IPS-18a (cell line): ENCODE data around the gene MESD.

Source experiments
- H3K27ac ChIP-seq: one replicate; pipeline ENCODE4 v1.5.1; 2013; ENCODE audit warnings: low read length
- H3K27me3 ChIP-seq: one replicate; pipeline ENCODE4 v1.6.1; 2013; ENCODE audit warnings: mild to moderate bottlenecking, low read length; ENCODE audit not compliant: control insufficient read depth, insufficient read depth
- H3K36me3 ChIP-seq: one replicate; pipeline ENCODE4 v1.6.1; 2013; ENCODE audit warnings: low read depth, low read length; ENCODE audit not compliant: control insufficient read depth
- H3K4me1 ChIP-seq: one replicate; pipeline ENCODE4 v1.6.1; 2013; ENCODE audit warnings: low read depth, low read length; ENCODE audit not compliant: control insufficient read depth
- H3K4me3 ChIP-seq: one replicate; pipeline ENCODE4 v1.5.1; 2013; ENCODE audit warnings: low read length
- H3K9ac ChIP-seq: one replicate; pipeline ENCODE4 v1.6.1; 2013; ENCODE audit warnings: mild to moderate bottlenecking, low read length, moderate library complexity
- H3K9me3 ChIP-seq: one replicate; pipeline ENCODE4 v1.6.1; 2013; ENCODE audit warnings: low read depth, low read length; ENCODE audit not compliant: control insufficient read depth

The MESD gene

GRCh38 chr15:80985981-80986380 lies 3.6 kb downstream of the MESD start:
- Histone ChIP-seq H3K9me3 (no peaks in the 10 kb centered on the region), H3K27ac (no peak overlapping the region), H3K36me3 (no peaks in the 10 kb centered on the region), H3K27me3 (no peaks in the 10 kb centered on the region), H3K9ac (no peak overlapping the region), H3K4me1 (peaks cover 3% of the 10 kb centered on the region), H3K4me3 (no peak overlapping the region)

GRCh38 chr15:80984856-80985255 lies 4.8 kb downstream of the MESD start:
- Histone ChIP-seq H3K36me3 (peaks cover 9% of the 10 kb centered on the region), H3K9me3 (no peaks in the 10 kb centered on the region), H3K4me1 (no peaks in the 10 kb centered on the region), H3K4me3 (no peak overlapping the region), H3K27ac (no peak overlapping the region), H3K9ac (no peak overlapping the region), H3K27me3 (no peaks in the 10 kb centered on the region)

- Histone ChIP-seq H3K27me3 (no peaks in the 10 kb centered on the region), H3K4me3 (no peak overlapping the region), H3K27ac (no peak overlapping the region), H3K9ac (no peak overlapping the region), H3K9me3 (no peaks in the 10 kb centered on the region), H3K36me3 (peaks cover 27% of the 10 kb centered on the region), H3K4me1 (no peaks in the 10 kb centered on the region)
Observed at GRCh38 chr15:80982839-80983238, 6.8 kb downstream of the MESD start.

GRCh38 chr15:80982205-80982604 lies 7.4 kb downstream of the MESD start:
- peaks cover 27% of the 10 kb centered on the region for H3K36me3 ChIP-seq
- no peaks in the 10 kb centered on the region for H3K27me3 ChIP-seq
- H3K27ac ChIP-seq: no peak overlapping the region

GRCh38 chr15:80979538-80980200 lies 9.9 kb downstream of the MESD start:
- no peaks in the 10 kb centered on the region for H3K9me3 ChIP-seq
- H3K36me3 ChIP-seq: peaks cover 27% of the 10 kb centered on the region
- H3K27ac ChIP-seq: no peak overlapping the region
- H3K4me3 ChIP-seq: no peak overlapping the region
- no peaks in the 10 kb centered on the region for H3K27me3 ChIP-seq
- H3K4me1 ChIP-seq: no peaks in the 10 kb centered on the region
- H3K9ac ChIP-seq: no peak overlapping the region

More at GRCh38 chr15:80982205-80982604, 7.4 kb downstream of the MESD start:
- no peaks in the 10 kb centered on the region for H3K9me3 ChIP-seq
- H3K4me3 ChIP-seq: no peak overlapping the region
- H3K9ac ChIP-seq: no peak overlapping the region
- no peaks in the 10 kb centered on the region for H3K4me1 ChIP-seq

GRCh38 chr15:80978685-80979329 lies 10.8 kb downstream of the MESD start:
- Histone ChIP-seq H3K9me3 (no peaks in the 10 kb centered on the region), H3K27me3 (no peaks in the 10 kb centered on the region), H3K4me1 (no peaks in the 10 kb centered on the region), H3K9ac (no peak overlapping the region), H3K27ac (no peak overlapping the region), H3K4me3 (no peak overlapping the region), H3K36me3 (peaks cover 27% of the 10 kb centered on the region)

GRCh38 chr15:80977627-80978036 lies 12.0 kb downstream of the MESD start:
- Histone ChIP-seq H3K4me3 (no peak overlapping the region), H3K27ac (no peak overlapping the region), H3K4me1 (no peaks in the 10 kb centered on the region), H3K36me3 (peaks cover 27% of the 10 kb centered on the region), H3K27me3 (no peaks in the 10 kb centered on the region), H3K9ac (no peak overlapping the region), H3K9me3 (no peaks in the 10 kb centered on the region)

- no peaks in the 10 kb centered on the region for H3K4me1 ChIP-seq
- H3K36me3 ChIP-seq: peaks cover 27% of the 10 kb centered on the region
- H3K4me3 ChIP-seq: no peak overlapping the region
- H3K9ac ChIP-seq: no peak overlapping the region
- no peak overlapping the region for H3K27ac ChIP-seq
- H3K9me3 ChIP-seq: no peaks in the 10 kb centered on the region
- no peaks in the 10 kb centered on the region for H3K27me3 ChIP-seq
Observed at GRCh38 chr15:80976851-80977250, 12.8 kb downstream of the MESD start.

- Histone ChIP-seq H3K36me3 (peaks cover 19% of the 10 kb centered on the region), H3K27me3 (no peaks in the 10 kb centered on the region), H3K27ac (no peak overlapping the region), H3K9ac (no peak overlapping the region), H3K4me3 (no peak overlapping the region), H3K9me3 (no peaks in the 10 kb centered on the region), H3K4me1 (peaks cover 6% of the 10 kb centered on the region)
Observed at GRCh38 chr15:80974914-80975313, 14.7 kb downstream of the MESD start.

GRCh38 chr15:80972276-80972675 lies 17.3 kb downstream of the MESD start:
- Histone ChIP-seq H3K36me3 (no peaks in the 10 kb centered on the region), H3K4me1 (peaks cover 18% of the 10 kb centered on the region), H3K4me3 (no peak overlapping the region), H3K27ac (no peak overlapping the region), H3K9me3 (no peaks in the 10 kb centered on the region), H3K27me3 (no peaks in the 10 kb centered on the region), H3K9ac (no peak overlapping the region)

GRCh38 chr15:80971143-80971542 lies 18.5 kb downstream of the MESD start:
- Histone ChIP-seq H3K27ac (no peak overlapping the region), H3K4me3 (no peak overlapping the region), H3K9me3 (no peaks in the 10 kb centered on the region), H3K4me1 (peaks cover 26% of the 10 kb centered on the region), H3K36me3 (no peaks in the 10 kb centered on the region), H3K9ac (no peak overlapping the region), H3K27me3 (no peaks in the 10 kb centered on the region)

- no peak overlapping the region for H3K27ac ChIP-seq
Observed at GRCh38 chr15:80970658-80971057, 19.0 kb downstream of the MESD start.

More at GRCh38 chr15:80970658-80971057, 19.0 kb downstream of the MESD start:
- H3K27me3 ChIP-seq: no peaks in the 10 kb centered on the region
- H3K9me3 ChIP-seq: no peaks in the 10 kb centered on the region
- no peaks in the 10 kb centered on the region for H3K36me3 ChIP-seq
- H3K4me3 ChIP-seq: no peak overlapping the region
- no peak overlapping the region for H3K9ac ChIP-seq
- H3K4me1 ChIP-seq: peaks cover 26% of the 10 kb centered on the region
